Breast epithelium (tissue), 3 donors: ENCODE measurements around the gene COMMD8.

ENCODE experiments used
- CTCF ChIP-seq, 3 donors: fragments of 450-650 bp; IDR thresholded peaks; one replicate each; pipeline ENCODE4 v1.5.1; 2016 to 2017; ENCODE audit warnings: antibody characterized with exemption in 3 of 3, mild to moderate bottlenecking in 3 of 3, moderate library complexity in 3 of 3
- POLR2AphosphoS5 ChIP-seq, 3 donors: sonication (generic); formaldehyde crosslinking; IDR thresholded peaks; one replicate each; pipeline ENCODE4 v1.6.1; 2017; ENCODE audit warnings: antibody characterized with exemption in 3 of 3

- TF ChIP-seq CTCF (IDR thresholded peaks at IDR 0.05) (no peak), POLR2AphosphoS5 (IDR thresholded peaks at IDR 0.05) (no peak)
Measured at GRCh38 chr4:47468706-47469365, 5.3 kb upstream of the COMMD8 start.
